DMS153 treated with DMSO at 0.1 percent for 48 hours (cell line): ENCODE measurements around the gene BACE2.
"Not testable (repeated sequence)": the region's sequence is repeated elsewhere in the genome, so short reads cannot be mapped to it uniquely, and the experiment has no call there.

Experiments
- DNase-seq: peaks from one replicate; lab custom pipeline; 2025; ENCODE audit not compliant: unreplicated experiment; lab: John Stamatoyannopoulos, UW

BACE2 gene

GRCh38 chr21:41182547-41182946 lies 14.6 kb downstream of the BACE2 start:
- no peak for DNase-seq

- DNase-seq: no peak
Measured at GRCh38 chr21:41183575-41183974, 15.6 kb downstream of the BACE2 start.

- DNase-seq: no peak
Measured at GRCh38 chr21:41185802-41186201, 17.8 kb downstream of the BACE2 start.

- DNase-seq: no peak
Measured at GRCh38 chr21:41186755-41187536, 19.0 kb downstream of the BACE2 start.

GRCh38 chr21:41187537-41188025 lies 19.6 kb downstream of the BACE2 start:
- DNase-seq: no peak

GRCh38 chr21:41188486-41189149 lies 20.7 kb downstream of the BACE2 start:
- no peak for DNase-seq

GRCh38 chr21:41189150-41189745 lies 21.3 kb downstream of the BACE2 start:
- DNase-seq: no peak

- not testable (repeated sequence) for DNase-seq
Measured at GRCh38 chr21:41192552-41192951, 24.6 kb downstream of the BACE2 start.

GRCh38 chr21:41195311-41195710 lies 27.4 kb downstream of the BACE2 start:
- DNase-seq: no peak

GRCh38 chr21:41196993-41197392 lies 29.0 kb downstream of the BACE2 start:
- DNase-seq: no peak

- DNase-seq: no peak
Measured at GRCh38 chr21:41197582-41197981, 29.6 kb downstream of the BACE2 start.

GRCh38 chr21:41198647-41199046 lies 30.7 kb downstream of the BACE2 start:
- DNase-seq: not testable (repeated sequence)

- no peak for DNase-seq
Measured at GRCh38 chr21:41199123-41199522, 31.2 kb downstream of the BACE2 start.

GRCh38 chr21:41199588-41199987 lies 31.6 kb downstream of the BACE2 start:
- no peak for DNase-seq

GRCh38 chr21:41201385-41201784 lies 33.4 kb downstream of the BACE2 start:
- no peak for DNase-seq

- DNase-seq: no peak
Measured at GRCh38 chr21:41204736-41205135, 36.8 kb downstream of the BACE2 start.

- no peak for DNase-seq
Measured at GRCh38 chr21:41207401-41208375, 39.7 kb downstream of the BACE2 start.

- no peak for DNase-seq
Measured at GRCh38 chr21:41208376-41208763, 40.4 kb downstream of the BACE2 start.

GRCh38 chr21:41209016-41209619 lies 41.2 kb downstream of the BACE2 start:
- DNase-seq: no peak

- no peak for DNase-seq
Measured at GRCh38 chr21:41210426-41211059, 42.6 kb downstream of the BACE2 start.
